GM12892 (cell line): ENCODE results near the gene OR6K6.

Experiments used
- POLR2A ChIP-seq: IDR thresholded peaks from 2 replicates; pipeline ENCODE4 v1.6.1; 2011; ENCODE audit warnings: low read depth, low read length, control low read depth
- POLR2AphosphoS5 ChIP-seq: IDR thresholded peaks from 2 replicates; pipeline ENCODE4 v1.6.1; 2011; ENCODE audit warnings: low read depth, low read length, control low read depth
- TAF1 ChIP-seq: IDR thresholded peaks from 2 replicates; pipeline ENCODE4 v1.6.1; 2011; ENCODE audit warnings: low read depth, mild to moderate bottlenecking, control low read depth, low read length, borderline replicate concordance

GRCh38 chr1:158801396-158801795, 46.9 kb downstream of the OR6K6 start:
- TF ChIP-seq TAF1: no peak
- no peak for TF ChIP-seq POLR2A
- no peak for TF ChIP-seq POLR2AphosphoS5
